GM18499 (cell line): ENCODE results near the gene RUSC2.
"Not testable (repeated sequence)": the region's sequence is repeated elsewhere in the genome, so short reads cannot be mapped to it uniquely, and the experiment has no call there.

Source experiments
- ATAC-seq: cut with Tn5 transposase; IDR thresholded peaks from one replicate; pipeline ENCODE4 v1.9.1; 2021; ENCODE audit warnings: moderate number of reproducible peaks; ENCODE audit not compliant: insufficient read depth, unreplicated experiment

RUSC2 gene

GRCh38 chr9:35521708-35522107, 31.8 kb downstream of the RUSC2 start:
- no peak for ATAC-seq

GRCh38 chr9:35522187-35522586, 32.3 kb downstream of the RUSC2 start:
- ATAC-seq = no peak

- no peak for ATAC-seq
Measured at GRCh38 chr9:35522700-35523099, 32.8 kb downstream of the RUSC2 start.

GRCh38 chr9:35523556-35523955, 33.6 kb downstream of the RUSC2 start:
- not testable (repeated sequence) for ATAC-seq

- no peak for ATAC-seq
Measured at GRCh38 chr9:35526087-35526801, 36.3 kb downstream of the RUSC2 start.

GRCh38 chr9:35529161-35529823, 39.4 kb downstream of the RUSC2 start:
- ATAC-seq = no peak

- no peak for ATAC-seq
Measured at GRCh38 chr9:35533398-35533797, 43.5 kb downstream of the RUSC2 start.

- ATAC-seq = not testable (repeated sequence)
Measured at GRCh38 chr9:35534921-35535320, 45.0 kb downstream of the RUSC2 start.

GRCh38 chr9:35537913-35538312, 48.0 kb downstream of the RUSC2 start:
- no peak for ATAC-seq

GRCh38 chr9:35538361-35539234, 48.7 kb downstream of the RUSC2 start:
- ATAC-seq = no peak
